Stomach (tissue), 9 donors: ENCODE data around the gene SCFD2. TPM values are rescaled to one million over a fixed set of nuclear protein-coding genes. Genes with fewer than 3 reads are reported as not detected.
"Not testable (repeated sequence)": the region's sequence is repeated elsewhere in the genome, so short reads cannot be mapped to it uniquely, and the experiment has no call there.

Experiments used
- DNase-seq, 2 donors: peaks; one replicate each; pipeline versions ENCODE4 v3.0.0 to v3.0.0-alpha.2; 2013 to 2019
- H3K27ac ChIP-seq, 5 donors: fragments of 200-600 bp in 4 of 5; sonication (generic) in 4 of 5; one replicate each; pipeline ENCODE4 v1.5.1; 2013 to 2019; ENCODE audit warnings: mild to moderate bottlenecking in 1 of 5, moderate library complexity in 1 of 5
- H3K27me3 ChIP-seq, 3 donors: fragments of 200-600 bp; sonication (generic); one replicate each; pipeline ENCODE4 v1.5.1; 2017 to 2019; ENCODE audit warnings: mixed run types in 1 of 3
- H3K36me3 ChIP-seq, 4 donors: fragments of 200-600 bp; sonication (generic); 1 replicate in 3 of 4; 2 replicates in 1 of 4; pipeline ENCODE4 v1.5.1; 2016 to 2019
- H3K4me1 ChIP-seq, 4 donors: fragments of 200-600 bp; sonication (generic); one replicate each; pipeline ENCODE4 v1.5.1; 2016 to 2019
- H3K4me3 ChIP-seq, 4 donors: fragments of 200-600 bp; sonication (generic) in 3 of 4; one replicate each; pipeline ENCODE4 v1.5.1; 2016 to 2019; ENCODE audit warnings: mild to moderate bottlenecking in 1 of 4
- H3K9me3 ChIP-seq, 4 donors: fragments of 200-600 bp; sonication (generic); one replicate each; pipeline ENCODE4 v1.5.1; 2016 to 2019
- EP300 ChIP-seq: sonication (generic); formaldehyde crosslinking; IDR thresholded peaks from one replicate; pipeline ENCODE4 v1.6.1; 2017; ENCODE audit warnings: antibody characterized with exemption
- POLR2A ChIP-seq, 4 donors: fragments of 450-650 bp; IDR thresholded peaks; one replicate each; pipeline ENCODE4 v1.6.1; 2016; ENCODE audit warnings: antibody characterized with exemption in 4 of 4, control low read depth in 2 of 4, mild to moderate bottlenecking in 1 of 4, moderate library complexity in 1 of 4
- POLR2AphosphoS5 ChIP-seq, 3 donors: sonication (generic); formaldehyde crosslinking; IDR thresholded peaks; one replicate each; pipeline ENCODE4 v1.6.1; 2016; ENCODE audit warnings: antibody characterized with exemption in 3 of 3
- WGBS, 5 donors: extraction: QIAGEN DNeasy Blood & Tissue Kit in 3 of 5; methylation state at CpG; one replicate each; pipeline versions ENCODE4 v1.1.5 to v1.1.7; 2013 to 2018; 5-methylcytosine and 5-hydroxymethylcytosine counted together
- intact Hi-C: fragments of 100-400 bp; cut with DNase I; formaldehyde crosslinking; loops from one replicate; pipeline ENCODE4 v1.15.1; 2023; ENCODE audit warnings: low total_unique reads
- polyA plus RNA-seq, 3 donors: library from polyadenylated mRNA; stranded (reverse); fragments of 200-250 nt; gene quantifications; one replicate each; pipeline ENCODE4 v1.2.3, GENCODE V29; 2013
- total RNA-seq, 5 donors: library from RNA; depleted of rRNA; stranded (reverse); fragments of >200 nt; gene quantifications; one replicate each; pipeline versions ENCODE4 v1.1.0 to v1.2.3, GENCODE V29; 2014 to 2016
- TF ChIP-seq, protein P1 (sequence below), 7 experiments: fragments of 450-650 bp in 4 of 7; fragments of 200-600 bp in 3 of 7; sonication (generic) in 3 of 7; IDR thresholded peaks; one replicate each; pipeline ENCODE4 v1.5.1; 2016 to 2019; ENCODE audit warnings: antibody characterized with exemption in 7 of 7, control low read depth in 2 of 7, mild to moderate bottlenecking in 1 of 7
- donor health status: healthy with polysubstance abuse.
- donor health status: Bipolar disorder and iron deficiency.
- donor health status: healthy.

Gene SCFD2
- total and polyA plus RNA-seq, 8 donors, result 2.9 to 40.2 (median 11.1) TPM

DNA sequence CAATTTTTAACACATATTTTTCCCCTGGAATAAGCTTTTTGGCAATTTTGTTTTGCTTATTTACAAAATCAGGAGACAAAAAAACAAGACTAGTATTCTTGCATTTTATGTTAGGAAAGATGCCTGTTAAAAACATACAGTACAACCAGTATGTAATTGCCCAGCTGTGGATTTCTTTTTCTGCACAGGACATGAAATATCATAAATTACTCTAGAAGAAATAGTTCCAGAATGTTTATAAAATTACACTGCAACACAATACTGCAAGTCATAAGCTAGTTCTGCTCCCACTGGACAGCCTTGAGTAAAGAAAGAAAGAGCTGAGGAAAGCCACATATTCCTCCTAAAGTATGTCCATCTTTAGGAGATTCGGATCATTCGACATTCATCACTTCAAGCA is 133.5 kb downstream of the SCFD2 start:
- H3K4me3 ChIP-seq, result no peak overlapping the region
- no peak for DNase-seq
- H3K27me3 ChIP-seq, result no peaks in the 10 kb centered on the region
- H3K9me3 ChIP-seq, result no peaks in the 10 kb centered on the region
- WGBS, 5 donors, result 88 to 95% (median 92%) methylated on average over 2 of the region's 2 CpGs
- TF ChIP-seq EP300, result no peak
- TF ChIP-seq, protein P1, sequence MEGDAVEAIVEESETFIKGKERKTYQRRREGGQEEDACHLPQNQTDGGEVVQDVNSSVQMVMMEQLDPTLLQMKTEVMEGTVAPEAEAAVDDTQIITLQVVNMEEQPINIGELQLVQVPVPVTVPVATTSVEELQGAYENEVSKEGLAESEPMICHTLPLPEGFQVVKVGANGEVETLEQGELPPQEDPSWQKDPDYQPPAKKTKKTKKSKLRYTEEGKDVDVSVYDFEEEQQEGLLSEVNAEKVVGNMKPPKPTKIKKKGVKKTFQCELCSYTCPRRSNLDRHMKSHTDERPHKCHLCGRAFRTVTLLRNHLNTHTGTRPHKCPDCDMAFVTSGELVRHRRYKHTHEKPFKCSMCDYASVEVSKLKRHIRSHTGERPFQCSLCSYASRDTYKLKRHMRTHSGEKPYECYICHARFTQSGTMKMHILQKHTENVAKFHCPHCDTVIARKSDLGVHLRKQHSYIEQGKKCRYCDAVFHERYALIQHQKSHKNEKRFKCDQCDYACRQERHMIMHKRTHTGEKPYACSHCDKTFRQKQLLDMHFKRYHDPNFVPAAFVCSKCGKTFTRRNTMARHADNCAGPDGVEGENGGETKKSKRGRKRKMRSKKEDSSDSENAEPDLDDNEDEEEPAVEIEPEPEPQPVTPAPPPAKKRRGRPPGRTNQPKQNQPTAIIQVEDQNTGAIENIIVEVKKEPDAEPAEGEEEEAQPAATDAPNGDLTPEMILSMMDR (IDR thresholded peaks at IDR 0.05), result no peak
- no peak for TF ChIP-seq POLR2AphosphoS5 (IDR thresholded peaks at IDR 0.05)
- TF ChIP-seq POLR2A (IDR thresholded peaks at IDR 0.05), result no peak
- intact Hi-C loops, result no loop called here
- H3K4me1 ChIP-seq, result peaks cover 0 to 7% (median 0%) of the 10 kb centered on the region in 4 donors
- H3K36me3 ChIP-seq, result no peaks in the 10 kb centered on the region
- no peak overlapping the region for H3K27ac ChIP-seq

DNA sequence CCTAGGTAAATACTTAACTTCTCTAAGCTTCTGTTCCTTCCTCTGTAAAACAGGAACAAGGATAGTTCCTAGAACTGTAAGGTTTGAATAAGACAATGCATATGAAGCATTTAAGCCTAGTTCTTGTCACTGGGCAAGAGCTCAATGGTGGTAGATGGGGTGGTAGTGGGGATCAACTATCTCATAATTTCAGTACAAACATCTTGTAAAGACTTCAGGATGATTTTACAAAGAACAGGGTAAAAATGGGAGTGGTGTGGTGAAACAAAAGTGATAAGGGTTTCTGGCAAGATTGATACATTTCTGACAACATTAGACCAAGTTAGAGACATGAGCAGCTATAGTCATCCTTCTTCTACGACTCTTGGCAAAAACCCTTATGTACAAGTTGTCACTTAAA is 137.8 kb downstream of the SCFD2 start:
- Histone ChIP-seq H3K4me3 (no peak overlapping the region), H3K9me3 (no peaks in the 10 kb centered on the region), H3K27ac (no peak overlapping the region), H3K36me3 (no peaks in the 10 kb centered on the region), H3K4me1 (no peaks in the 10 kb centered on the region), H3K27me3 (no peaks in the 10 kb centered on the region)
- no peak for DNase-seq
- intact Hi-C loops, result no loop called here
- TF ChIP-seq POLR2A (IDR thresholded peaks at IDR 0.05), result no peak
- WGBS, 5 donors, result 93 to 98% (median 97%) methylated on average over 1 of the region's 1 CpG

DNA sequence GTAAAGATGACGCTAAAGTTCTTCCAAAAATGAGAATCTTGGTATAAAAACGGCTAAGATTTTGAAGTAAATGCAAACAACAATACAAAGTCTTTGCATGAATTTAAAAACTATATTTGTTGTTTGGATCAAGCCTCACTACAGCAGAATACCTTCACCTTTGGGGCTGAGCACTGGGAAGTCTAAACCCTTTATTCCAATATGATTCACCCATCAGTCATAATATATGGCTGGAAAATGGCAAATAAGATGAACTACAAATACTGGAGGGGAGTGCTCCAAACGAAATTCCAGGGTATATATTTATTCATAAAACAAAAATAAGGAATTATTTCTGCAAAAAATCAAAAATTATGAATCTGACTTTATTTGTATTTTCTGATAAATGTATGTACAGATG is 138.4 kb downstream of the SCFD2 start:
- intact Hi-C loops, result no loop called here
- TF ChIP-seq POLR2A (IDR thresholded peaks at IDR 0.05), result no peak
- no peak for TF ChIP-seq EP300
- TF ChIP-seq, protein P1 (IDR thresholded peaks at IDR 0.05), result no peak
- TF ChIP-seq POLR2AphosphoS5 (IDR thresholded peaks at IDR 0.05), result no peak
- no peak overlapping the region for H3K27ac ChIP-seq
- no peaks in the 10 kb centered on the region for H3K27me3 ChIP-seq
- H3K4me1 ChIP-seq, result no peaks in the 10 kb centered on the region
- 76 to 82% (median 78%) methylated on average over 3 of the region's 3 CpGs for WGBS, 5 donors
- H3K9me3 ChIP-seq, result no peaks in the 10 kb centered on the region
- no peak for DNase-seq
- H3K4me3 ChIP-seq, result no peak overlapping the region
- H3K36me3 ChIP-seq, result no peaks in the 10 kb centered on the region

DNA sequence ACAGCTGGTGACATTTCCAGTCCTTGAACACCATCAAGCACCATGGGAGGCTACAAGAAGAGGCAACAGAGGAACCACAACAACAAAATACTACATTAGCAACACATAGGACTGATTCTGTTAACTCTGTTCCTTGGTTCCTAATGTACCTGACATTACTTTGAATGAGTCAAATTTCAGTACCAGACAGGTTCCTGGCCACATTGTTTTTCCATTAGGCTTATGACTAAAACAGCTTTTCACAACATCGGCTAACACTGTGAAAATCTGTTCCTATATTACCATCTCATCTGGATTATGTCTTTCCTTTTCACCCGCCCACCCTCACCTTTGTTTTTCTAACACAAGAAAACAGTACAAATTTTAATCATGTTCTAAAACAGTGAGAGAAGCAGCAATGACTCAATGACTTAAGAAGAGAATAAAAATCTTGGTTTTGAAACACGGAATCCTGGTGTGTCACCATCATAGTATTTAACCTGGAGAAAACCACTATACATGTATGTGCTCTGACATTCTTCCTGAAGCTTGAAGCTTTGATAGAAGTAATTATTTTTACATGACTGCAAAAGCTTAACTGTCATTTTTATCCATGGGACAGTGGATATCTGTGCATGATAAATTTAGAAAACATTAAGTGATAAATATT is 143.9 kb downstream of the SCFD2 start:
- intact Hi-C loops, result no loop called here
- WGBS, 5 donors, result 89 to 97% (median 93%) methylated on average over 3 of the region's 3 CpGs
- no peak for TF ChIP-seq EP300
- TF ChIP-seq POLR2AphosphoS5 (IDR thresholded peaks at IDR 0.05), result no peak
- TF ChIP-seq, protein P1 (IDR thresholded peaks at IDR 0.05), result no peak
- TF ChIP-seq POLR2A (IDR thresholded peaks at IDR 0.05), result no peak

DNA sequence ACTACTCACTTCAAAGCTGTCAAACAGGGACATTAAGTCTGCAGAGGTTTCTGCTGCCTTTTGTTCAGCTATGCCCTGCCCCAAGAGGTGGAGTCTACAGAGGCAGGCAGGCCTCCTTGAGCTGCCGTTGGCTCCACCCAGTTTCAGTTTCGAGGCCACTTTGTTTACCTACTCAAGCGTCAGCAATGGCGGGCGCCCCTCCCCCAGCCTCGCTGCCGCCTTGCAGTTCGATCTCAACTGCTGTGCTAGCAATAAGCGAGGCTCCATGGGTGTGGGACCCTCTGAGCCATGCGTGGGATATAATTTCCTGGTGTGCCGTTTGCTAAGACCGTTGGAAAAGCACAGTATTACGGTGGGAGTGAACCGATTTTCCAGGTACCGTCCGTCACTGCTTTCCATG is 146.7 kb downstream of the SCFD2 start:
- H3K4me3 ChIP-seq, DNase-seq, intact Hi-C loops, H3K9me3 ChIP-seq, H3K27me3 ChIP-seq, H3K4me1 ChIP-seq, H3K27ac ChIP-seq, H3K36me3 ChIP-seq: not testable (repeated sequence)
- 97 to 99% (median 97%) methylated on average over 15 to 16 of the region's 16 CpGs for WGBS, 5 donors

More for the DNA sequence above, 143.9 kb downstream of the SCFD2 start:
- H3K9me3 ChIP-seq, result no peaks in the 10 kb centered on the region
- H3K27ac ChIP-seq, result no peak overlapping the region
- H3K36me3 ChIP-seq, result no peaks in the 10 kb centered on the region
- H3K4me1 ChIP-seq, result no peaks in the 10 kb centered on the region
- DNase-seq, result no peak
- H3K4me3 ChIP-seq, result no peak overlapping the region
- H3K27me3 ChIP-seq, result no peaks in the 10 kb centered on the region
